Fibroblast of lung (primary cell): Measurements from ENCODE around the gene RRAS2. TPM values are rescaled to one million over a fixed set of nuclear protein-coding genes. Genes with fewer than 3 reads are reported as not detected.

Experiments
- DNase-seq, 2 donors: peaks; one replicate each; pipeline versions ENCODE4 v3.0.0 to v3.0.0-alpha.2; 2010; ENCODE audit warnings: low read depth in 2 of 2
- H2AFZ ChIP-seq: 2 replicates; pipeline ENCODE4 v1.5.1; 2012; ENCODE audit warnings: low read length, control low read depth, inconsistent platforms
- H3K27ac ChIP-seq: 2 replicates; pipeline ENCODE4 v1.5.1; 2011; ENCODE audit warnings: low read length, control low read depth; ENCODE audit not compliant: insufficient read depth
- H3K27me3 ChIP-seq: 2 replicates; pipeline ENCODE4 v1.5.1; 2011; ENCODE audit warnings: mild to moderate bottlenecking, low read length; ENCODE audit not compliant: control insufficient read depth, insufficient read depth
- H3K36me3 ChIP-seq: 2 replicates; pipeline ENCODE4 v1.5.1; 2011; ENCODE audit warnings: low read length; ENCODE audit not compliant: control insufficient read depth, insufficient read depth
- H3K4me1 ChIP-seq: 2 replicates; pipeline ENCODE4 v1.5.1; 2011; ENCODE audit warnings: low read length; ENCODE audit not compliant: control insufficient read depth, insufficient read depth; ENCODE audit errors: extremely low read depth
- H3K4me2 ChIP-seq: 2 replicates; pipeline ENCODE4 v1.5.1; 2011; ENCODE audit warnings: low read length, control low read depth; ENCODE audit not compliant: insufficient read depth; ENCODE audit errors: extremely low read depth
- H3K4me3 ChIP-seq, 4 experiments: fragments of 200-600 bp in 1 of 4; sonication (generic) in 1 of 4; replicated peaks in 1 of 4; 2 replicates each; pipeline ENCODE4 v1.5.1; 2011 to 2016; ENCODE audit warnings: low read length in 4 of 4, low read depth in 3 of 4, mild to moderate bottlenecking in 3 of 4, control low read depth in 2 of 4, inconsistent platforms in 1 of 4, mixed read lengths in 1 of 4; ENCODE audit not compliant: insufficient read depth in 1 of 4; ENCODE audit errors: control extremely low read depth in 1 of 4
- H3K79me2 ChIP-seq: 2 replicates; pipeline ENCODE4 v1.5.1; 2012; ENCODE audit warnings: mild to moderate bottlenecking, low read length, inconsistent platforms; ENCODE audit not compliant: control insufficient read depth, insufficient read depth
- H3K9ac ChIP-seq: 2 replicates; pipeline ENCODE4 v1.5.1; 2011; ENCODE audit warnings: mild to moderate bottlenecking, low read length, control low read depth; ENCODE audit not compliant: insufficient read depth
- H3K9me3 ChIP-seq: 2 replicates; pipeline ENCODE4 v1.5.1; 2012; ENCODE audit warnings: low read depth, low read length; ENCODE audit not compliant: control insufficient read depth, insufficient read depth
- H4K20me1 ChIP-seq: 2 replicates; pipeline ENCODE4 v1.5.1; 2011; ENCODE audit warnings: low read length; ENCODE audit not compliant: control insufficient read depth, insufficient read depth; ENCODE audit errors: extremely low read depth
- EZH2 ChIP-seq: IDR thresholded peaks from 2 replicates; pipeline ENCODE4 v1.5.1; 2012; ENCODE audit warnings: low read length, control low read depth, mild to moderate bottlenecking; ENCODE audit errors: missing control alignments
- polyA plus RNA-seq, 2 donors: library from polyadenylated mRNA; depleted of rRNA in 1 of 2; stranded (reverse) in 1 of 2; unstranded in 1 of 2; fragments of >200 nt; gene quantifications; 2 replicates each; pipeline ENCODE4 v1.2.1, GENCODE V29; 2011 to 2012; ENCODE audit warnings: missing spikeins in 1 of 2
- total RNA-seq: library from RNA; depleted of rRNA; stranded (reverse); fragments of >200 nt; gene quantifications from 2 replicates; pipeline ENCODE4 v1.2.1, GENCODE V29; 2014
- TF ChIP-seq, protein P1 (sequence below), 2 donors: IDR thresholded peaks in 1 of 2; conservative IDR thresholded peaks in 1 of 2; 1 replicate in 1 of 2; 2 replicates in 1 of 2; pipeline ENCODE4 v1.5.1; 2011 to 2012; ENCODE audit warnings: low read length in 2 of 2, control low read depth in 1 of 2, inconsistent platforms in 1 of 2, low read depth in 1 of 2, mild to moderate bottlenecking in 1 of 2

RRAS2 gene
- total and polyA plus RNA-seq, 2 donors (not counting 1 experiment from before 2014, with no cell fraction given) = 160 to 178 TPM

GRCh38 chr11:14300661-14301304 lies 58.2 kb downstream of the RRAS2 start:
- TF ChIP-seq, protein P1, sequence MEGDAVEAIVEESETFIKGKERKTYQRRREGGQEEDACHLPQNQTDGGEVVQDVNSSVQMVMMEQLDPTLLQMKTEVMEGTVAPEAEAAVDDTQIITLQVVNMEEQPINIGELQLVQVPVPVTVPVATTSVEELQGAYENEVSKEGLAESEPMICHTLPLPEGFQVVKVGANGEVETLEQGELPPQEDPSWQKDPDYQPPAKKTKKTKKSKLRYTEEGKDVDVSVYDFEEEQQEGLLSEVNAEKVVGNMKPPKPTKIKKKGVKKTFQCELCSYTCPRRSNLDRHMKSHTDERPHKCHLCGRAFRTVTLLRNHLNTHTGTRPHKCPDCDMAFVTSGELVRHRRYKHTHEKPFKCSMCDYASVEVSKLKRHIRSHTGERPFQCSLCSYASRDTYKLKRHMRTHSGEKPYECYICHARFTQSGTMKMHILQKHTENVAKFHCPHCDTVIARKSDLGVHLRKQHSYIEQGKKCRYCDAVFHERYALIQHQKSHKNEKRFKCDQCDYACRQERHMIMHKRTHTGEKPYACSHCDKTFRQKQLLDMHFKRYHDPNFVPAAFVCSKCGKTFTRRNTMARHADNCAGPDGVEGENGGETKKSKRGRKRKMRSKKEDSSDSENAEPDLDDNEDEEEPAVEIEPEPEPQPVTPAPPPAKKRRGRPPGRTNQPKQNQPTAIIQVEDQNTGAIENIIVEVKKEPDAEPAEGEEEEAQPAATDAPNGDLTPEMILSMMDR (conservative IDR thresholded peaks at IDR 0.05 in 1 of 2, IDR thresholded peaks at IDR 0.05 in 1 of 2; ENCODE audit: low read depth in 1 of 2, low read length in 2 of 2) = peak; percentile 88 to 94
- TF ChIP-seq EZH2 = no peak
- Histone ChIP-seq H3K4me1 (peaks cover 7% of the 10 kb centered on the region), H3K27me3 (no peaks in the 10 kb centered on the region), H3K9ac (no peak overlapping the region), H3K4me2 (no peak overlapping the region), H3K9me3 (no peaks in the 10 kb centered on the region), H3K4me3 (no peak overlapping the region), H3K27ac (no peak overlapping the region), H4K20me1 (no peaks in the 10 kb centered on the region), H2AFZ (no peak overlapping the region), H3K79me2 (peaks cover 96% of the 10 kb centered on the region), H3K36me3 (no peaks in the 10 kb centered on the region)
- peak; percentile 68 to 84 for DNase-seq

DNA sequence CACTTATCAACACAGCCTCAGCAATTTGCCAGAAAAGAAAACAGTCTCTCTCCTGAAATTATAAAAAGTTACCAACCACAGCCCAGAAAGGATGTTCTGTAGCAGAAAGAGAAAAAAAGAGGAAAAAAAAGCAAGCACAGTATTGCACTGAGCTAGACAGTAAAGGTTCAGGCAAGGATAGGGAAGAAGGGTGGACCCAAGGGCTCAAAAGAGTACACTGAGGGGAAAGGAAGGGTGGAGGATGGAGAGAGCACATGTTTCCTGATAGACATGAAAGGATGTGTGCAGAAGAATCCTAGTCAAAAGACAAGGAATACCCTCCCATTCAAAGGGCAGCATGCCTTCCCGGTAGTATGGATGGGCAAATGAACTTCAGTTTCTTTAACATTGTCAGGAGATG lies 59.1 kb downstream of the RRAS2 start:
- H3K27ac ChIP-seq = no peak overlapping the region
- H3K27me3 ChIP-seq = no peaks in the 10 kb centered on the region
- H4K20me1 ChIP-seq = no peaks in the 10 kb centered on the region
- peaks cover 7% of the 10 kb centered on the region for H3K4me1 ChIP-seq
- H3K79me2 ChIP-seq = peaks cover 91% of the 10 kb centered on the region
- no peak overlapping the region for H2AFZ ChIP-seq
- no peak for TF ChIP-seq EZH2
- TF ChIP-seq, protein P1 (conservative IDR thresholded peaks at IDR 0.05 in 1 of 2, IDR thresholded peaks at IDR 0.05 in 1 of 2; ENCODE audit: low read depth in 1 of 2, low read length in 2 of 2) = no peak
- H3K4me3 ChIP-seq = no peak overlapping the region
- no peak overlapping the region for H3K4me2 ChIP-seq
- no peaks in the 10 kb centered on the region for H3K36me3 ChIP-seq
- H3K9me3 ChIP-seq = no peaks in the 10 kb centered on the region
- no peak overlapping the region for H3K9ac ChIP-seq
- DNase-seq = no peak

GRCh38 chr11:14290422-14290821 lies 68.6 kb downstream of the RRAS2 start:
- Histone ChIP-seq H3K79me2 (peaks cover 2% of the 10 kb centered on the region), H3K9me3 (no peaks in the 10 kb centered on the region), H3K36me3 (peaks cover 4% of the 10 kb centered on the region), H4K20me1 (no peaks in the 10 kb centered on the region), H3K27me3 (no peaks in the 10 kb centered on the region), H3K4me3 (no peak overlapping the region), H3K9ac (no peak overlapping the region), H3K4me2 (no peak overlapping the region), H3K4me1 (peaks cover 10% of the 10 kb centered on the region), H3K27ac (no peak overlapping the region), H2AFZ (no peak overlapping the region)
- TF ChIP-seq, protein P1 (conservative IDR thresholded peaks at IDR 0.05 in 1 of 2, IDR thresholded peaks at IDR 0.05 in 1 of 2; ENCODE audit: low read depth in 1 of 2, low read length in 2 of 2) = no peak
- TF ChIP-seq EZH2 = no peak
- DNase-seq = no peak
